HG02970 (cell line): ENCODE measurements around the gene PTPRD.

ENCODE experiments used
- ATAC-seq: cut with Tn5 transposase; IDR thresholded peaks from one replicate; pipeline ENCODE4 v1.9.1; 2021; ENCODE audit warnings: mild to moderate bottlenecking, moderate library complexity, moderate number of reproducible peaks; ENCODE audit not compliant: unreplicated experiment, low FRiP score

Gene PTPRD

GRCh38 chr9:9257999-9258498 is 1354.8 kb downstream of the PTPRD start:
- no peak for ATAC-seq

DNA sequence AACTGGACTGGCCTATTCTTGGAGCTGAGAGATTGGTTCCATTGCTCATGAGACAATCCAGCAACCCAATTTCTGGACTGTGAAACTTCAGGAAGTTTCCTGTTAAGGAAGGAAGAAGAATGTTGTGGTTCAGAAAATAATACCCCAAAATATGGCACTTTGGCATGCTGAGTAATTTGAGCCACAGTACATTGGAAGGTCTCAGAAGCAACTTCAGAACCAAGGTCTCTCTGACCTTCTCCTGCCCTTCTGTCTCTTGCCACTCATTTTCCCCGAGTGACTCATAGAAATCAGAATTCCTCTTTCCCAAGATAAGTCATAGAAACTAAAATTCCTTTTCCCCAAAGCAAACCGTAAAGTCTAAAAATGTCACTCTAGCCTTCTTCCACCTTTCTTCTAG is 1366.1 kb downstream of the PTPRD start:
- ATAC-seq = no peak

DNA sequence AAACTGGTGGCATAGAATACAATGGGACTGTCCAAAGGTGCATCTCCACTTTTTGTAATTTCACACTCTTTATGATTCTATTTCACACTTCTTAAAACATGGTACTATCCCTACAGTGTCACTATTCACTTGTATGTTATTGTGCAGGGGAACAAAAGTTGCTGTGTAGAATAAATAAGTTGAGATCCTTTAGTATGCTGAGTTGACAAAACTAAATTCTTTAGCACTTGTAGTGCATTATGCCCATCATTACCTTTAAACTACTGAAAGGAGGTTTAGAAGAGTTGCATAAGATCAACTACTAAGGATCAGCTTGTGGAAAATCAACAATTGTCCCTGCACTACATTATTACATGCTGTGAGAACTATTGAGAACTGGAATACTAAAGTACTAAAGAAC is 1380.9 kb downstream of the PTPRD start:
- ATAC-seq = no peak

DNA sequence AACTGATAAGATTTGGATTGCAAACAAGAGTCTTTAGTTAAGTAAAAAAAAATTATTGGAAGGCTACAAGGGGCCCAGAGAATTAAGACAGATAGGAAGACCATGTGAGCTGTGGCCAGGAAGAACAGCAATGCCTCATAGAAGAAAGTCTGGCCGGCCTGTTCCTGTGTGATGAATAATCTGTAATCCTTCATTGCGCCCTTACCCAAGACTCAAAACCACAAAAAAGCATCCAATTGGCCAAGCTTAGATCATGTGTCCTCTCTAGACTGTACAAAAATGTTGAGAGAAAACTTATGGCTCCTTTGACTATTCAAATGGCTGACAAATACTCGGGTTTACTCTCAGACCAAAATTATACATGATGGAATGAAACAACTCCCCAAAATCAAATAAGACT is 1383.5 kb downstream of the PTPRD start:
- no peak for ATAC-seq

- ATAC-seq = no peak
Measured at GRCh38 chr9:9223175-9223574, 1389.6 kb downstream of the PTPRD start.

DNA sequence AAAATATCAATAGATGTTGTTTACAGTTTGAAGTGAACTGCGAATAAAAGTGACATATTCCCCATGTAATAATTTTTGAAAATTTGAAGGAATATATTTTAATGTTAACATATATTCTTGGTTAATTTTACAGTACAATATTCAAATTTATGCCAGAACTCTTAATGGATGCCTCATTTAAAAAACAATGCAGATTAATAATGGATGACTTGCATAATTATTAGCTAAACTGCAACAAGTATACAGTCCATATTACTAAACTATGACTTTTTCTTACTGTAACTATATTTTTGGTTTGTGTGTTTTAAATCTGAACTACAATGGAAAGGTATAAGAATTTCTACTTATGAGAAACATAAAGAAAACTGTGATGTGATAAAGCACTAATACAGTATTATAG is 1390.1 kb downstream of the PTPRD start:
- no peak for ATAC-seq

GRCh38 chr9:9216934-9217333 is 1395.9 kb downstream of the PTPRD start:
- no peak for ATAC-seq

DNA sequence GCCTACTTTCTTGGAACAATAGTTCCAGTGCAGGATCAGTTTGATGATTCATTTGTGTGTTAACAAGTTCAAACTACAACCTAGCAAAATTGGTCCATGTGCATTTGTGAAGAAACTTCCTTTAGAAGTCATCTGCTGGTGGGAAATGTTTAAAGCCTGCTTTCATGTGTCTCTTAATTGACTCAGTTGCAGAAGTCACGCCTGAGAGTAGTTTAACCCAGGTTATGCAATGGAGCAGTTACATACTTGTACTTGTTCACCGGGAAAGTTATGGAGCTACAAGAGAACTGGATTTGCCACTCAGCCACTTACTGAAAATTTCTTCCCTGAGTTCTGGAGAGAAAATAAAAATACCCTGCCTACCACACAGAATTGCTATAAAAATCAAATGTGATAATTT is 1397.8 kb downstream of the PTPRD start:
- ATAC-seq = no peak

- ATAC-seq = no peak
Measured at GRCh38 chr9:9214066-9214465, 1398.7 kb downstream of the PTPRD start.

DNA sequence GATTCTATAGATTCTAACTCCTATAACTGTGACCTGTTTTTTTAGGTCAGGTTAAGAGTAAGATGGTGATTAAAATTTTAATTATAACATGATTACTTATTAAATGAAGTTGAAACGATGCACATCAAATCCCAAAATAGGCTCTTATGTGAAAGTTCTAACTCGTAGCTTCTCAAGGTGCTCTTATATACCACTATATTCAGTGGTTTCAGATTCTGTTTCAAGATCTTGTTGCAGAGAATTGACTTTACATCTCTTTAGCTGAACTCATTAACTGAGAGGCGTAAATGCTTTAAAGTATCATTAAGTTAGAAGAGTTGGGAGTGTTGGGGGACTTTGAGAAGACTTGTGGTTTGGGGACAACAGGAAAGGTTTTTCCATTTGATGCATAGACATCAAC is 1399.8 kb downstream of the PTPRD start:
- no peak for ATAC-seq

GRCh38 chr9:9202276-9202675 is 1410.5 kb downstream of the PTPRD start:
- ATAC-seq = no peak

GRCh38 chr9:9186086-9186485 is 1426.7 kb downstream of the PTPRD start:
- no peak for ATAC-seq

- no peak for ATAC-seq
Measured at GRCh38 chr9:9182431-9182830, 1430.4 kb downstream of the PTPRD start.

- no peak for ATAC-seq
Measured at GRCh38 chr9:9177081-9177480, 1435.7 kb downstream of the PTPRD start.

DNA sequence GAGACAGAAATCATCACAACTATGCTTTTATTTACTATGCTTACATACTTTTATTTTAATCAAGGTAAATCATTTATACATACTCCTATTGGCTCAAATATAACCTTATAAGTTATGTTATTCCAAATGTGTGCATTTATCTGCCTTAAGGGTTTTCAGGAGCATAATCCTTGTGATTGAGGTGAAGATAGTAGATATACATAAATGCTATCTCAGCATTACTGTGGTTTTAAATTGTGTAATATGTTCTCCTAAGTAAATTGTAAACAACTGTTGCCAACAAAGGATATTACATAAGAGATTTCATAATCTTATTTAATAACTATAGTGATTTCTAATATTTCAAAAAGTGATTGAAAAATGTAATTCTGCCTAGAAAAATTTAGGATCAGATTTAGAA is 1438.4 kb downstream of the PTPRD start:
- ATAC-seq = no peak

DNA sequence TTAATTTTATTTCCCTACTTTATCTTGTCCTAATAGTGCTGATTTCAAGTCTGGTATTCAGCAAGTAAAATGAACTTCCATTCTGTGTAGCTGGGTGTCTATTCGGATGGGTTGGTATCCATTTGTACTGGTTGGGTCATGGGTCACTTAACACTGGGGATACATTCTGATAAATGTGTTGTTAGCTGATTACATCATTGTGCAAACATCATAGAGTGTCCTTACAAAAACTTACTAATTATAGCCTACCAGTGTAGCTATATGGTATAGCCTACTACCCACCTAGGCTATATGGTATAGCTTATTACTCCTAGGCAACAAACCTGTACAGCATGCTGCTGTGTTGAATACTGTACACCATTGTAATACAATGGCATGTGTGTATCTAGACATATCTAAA is 1439.5 kb downstream of the PTPRD start:
- ATAC-seq = no peak

- no peak for ATAC-seq
Measured at GRCh38 chr9:9170439-9171134, 1442.2 kb downstream of the PTPRD start.

DNA sequence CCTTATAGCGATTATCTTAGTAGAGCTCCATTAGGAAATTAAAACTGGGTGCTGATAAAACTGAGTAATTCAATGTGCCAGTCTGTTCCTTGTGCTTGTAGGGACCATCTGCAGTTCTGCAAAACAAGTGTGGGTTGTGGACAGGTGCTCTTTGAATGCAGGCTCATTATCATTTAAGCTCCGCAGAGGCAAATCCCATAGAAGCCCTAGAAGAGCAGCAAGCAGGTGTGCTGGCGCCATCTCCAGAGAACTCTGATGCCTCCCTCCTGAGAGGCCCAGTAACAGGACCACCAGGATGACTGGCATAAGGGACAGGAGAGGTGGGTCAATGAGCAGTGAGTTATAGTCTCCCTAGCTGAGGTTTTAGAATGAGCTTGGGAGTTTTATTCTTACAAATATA is 1470.8 kb downstream of the PTPRD start:
- no peak for ATAC-seq

- no peak for ATAC-seq
Measured at GRCh38 chr9:9133526-9133925, 1479.3 kb downstream of the PTPRD start.

DNA sequence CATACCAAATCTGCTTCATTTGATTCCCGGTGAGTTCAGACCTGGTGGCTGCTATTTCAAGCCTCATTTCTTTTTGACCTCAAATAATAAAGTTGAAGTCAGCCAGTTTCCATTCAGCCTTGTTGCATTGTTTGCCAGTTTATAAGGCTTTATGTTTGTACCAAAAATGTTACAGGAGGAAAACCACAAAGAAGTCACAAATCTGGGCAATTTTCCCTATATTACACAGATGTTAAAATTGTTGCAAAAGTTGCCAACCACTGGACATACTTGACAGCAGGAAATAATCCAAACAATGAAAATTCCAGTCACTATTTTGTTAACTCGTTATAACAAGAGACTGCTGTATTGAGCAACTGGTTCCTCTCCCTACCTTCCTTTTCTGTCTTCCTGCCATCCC is 1488.2 kb downstream of the PTPRD start:
- no peak for ATAC-seq

DNA sequence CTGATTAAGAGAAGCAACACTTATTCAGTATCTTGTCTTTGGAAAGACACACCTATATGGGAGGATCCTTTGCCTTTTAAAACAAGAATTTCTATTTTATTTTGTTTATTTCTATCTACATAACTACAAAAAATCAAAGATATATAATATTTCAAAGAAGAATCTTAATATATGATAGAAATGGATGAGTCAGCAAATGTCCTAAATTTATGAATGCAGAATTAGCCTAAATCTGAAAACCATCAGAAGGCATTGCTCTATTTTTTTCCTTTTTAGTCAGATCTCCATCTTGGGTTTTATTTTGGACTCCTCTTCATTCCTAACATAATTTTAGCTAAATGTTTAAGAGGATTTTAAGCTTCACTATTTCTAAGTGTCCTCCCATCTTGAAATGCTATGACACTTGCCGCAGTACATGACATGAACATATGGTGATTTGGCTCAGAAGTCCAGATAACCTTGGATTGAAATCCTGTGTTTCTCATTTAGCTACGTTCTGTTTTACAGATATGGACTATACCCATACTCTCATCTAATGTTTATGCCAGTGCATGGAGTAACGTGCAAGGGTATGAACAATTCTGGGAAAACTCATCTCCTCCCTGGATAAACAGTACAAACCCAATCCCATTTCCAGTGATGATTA is 1490.4 kb downstream of the PTPRD start:
- no peak for ATAC-seq

DNA sequence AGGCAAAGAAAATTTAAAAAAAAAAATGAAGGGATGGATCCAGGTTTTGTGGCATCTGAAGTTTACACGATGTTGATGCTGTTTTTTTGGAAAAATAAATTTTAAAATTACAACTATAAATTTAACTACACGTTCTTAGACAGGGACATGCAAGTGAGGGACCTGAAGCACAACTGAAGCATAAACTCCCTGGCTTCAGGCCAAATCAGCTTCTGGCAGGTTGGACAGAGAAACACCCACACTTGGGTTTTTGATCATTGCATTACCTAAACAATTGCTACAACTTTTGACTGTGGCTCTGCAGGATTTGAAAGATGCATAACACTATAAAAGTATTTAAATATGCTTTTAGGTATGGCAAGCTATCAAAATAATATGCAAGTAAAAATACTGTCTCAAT is 1494.9 kb downstream of the PTPRD start:
- no peak for ATAC-seq
